PC-3 (cell line): ENCODE data around the gene FFAR4.

ENCODE experiments used
- EZH2 ChIP-seq: fragments of 300-600 bp; sonication (generic); IDR thresholded peaks from one replicate; pipeline ENCODE4 v1.6.1; 2017; ENCODE audit warnings: antibody characterized with exemption, mild to moderate bottlenecking, low read length; ENCODE audit not compliant: unreplicated experiment
- EZH2phosphoT487 ChIP-seq: fragments of 300-600 bp; sonication (generic); IDR thresholded peaks from 2 replicates; pipeline ENCODE4 v1.6.1; 2018; ENCODE audit warnings: mild to moderate bottlenecking, antibody characterized with exemption, low read length, borderline replicate concordance
- TF ChIP-seq, protein P1 (sequence below): fragments of 300-600 bp; sonication (generic); conservative IDR thresholded peaks from 2 replicates; pipeline ENCODE4 v1.5.1; 2017; ENCODE audit warnings: antibody characterized with exemption, low read depth, mild to moderate bottlenecking, low read length

DNA sequence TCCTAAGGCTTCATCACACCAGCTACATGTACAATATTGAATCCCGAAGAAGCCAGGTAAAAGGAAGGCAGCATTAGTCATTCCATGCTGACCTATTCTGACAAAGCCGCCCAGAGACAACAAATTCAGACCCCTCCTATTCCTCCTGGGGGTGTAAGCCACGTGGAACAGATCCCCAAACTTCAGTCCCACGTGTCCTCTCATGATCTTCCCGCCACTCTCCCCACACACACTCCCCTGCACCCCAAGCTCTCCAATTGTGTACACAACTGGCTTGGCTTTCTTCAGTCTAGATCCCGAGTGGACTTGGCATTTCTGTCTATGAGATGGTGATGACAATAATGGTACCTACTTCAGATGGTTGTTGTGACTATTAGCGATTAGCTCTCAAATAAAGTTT, 54.5 kb downstream of the FFAR4 start:
- TF ChIP-seq, protein P1, sequence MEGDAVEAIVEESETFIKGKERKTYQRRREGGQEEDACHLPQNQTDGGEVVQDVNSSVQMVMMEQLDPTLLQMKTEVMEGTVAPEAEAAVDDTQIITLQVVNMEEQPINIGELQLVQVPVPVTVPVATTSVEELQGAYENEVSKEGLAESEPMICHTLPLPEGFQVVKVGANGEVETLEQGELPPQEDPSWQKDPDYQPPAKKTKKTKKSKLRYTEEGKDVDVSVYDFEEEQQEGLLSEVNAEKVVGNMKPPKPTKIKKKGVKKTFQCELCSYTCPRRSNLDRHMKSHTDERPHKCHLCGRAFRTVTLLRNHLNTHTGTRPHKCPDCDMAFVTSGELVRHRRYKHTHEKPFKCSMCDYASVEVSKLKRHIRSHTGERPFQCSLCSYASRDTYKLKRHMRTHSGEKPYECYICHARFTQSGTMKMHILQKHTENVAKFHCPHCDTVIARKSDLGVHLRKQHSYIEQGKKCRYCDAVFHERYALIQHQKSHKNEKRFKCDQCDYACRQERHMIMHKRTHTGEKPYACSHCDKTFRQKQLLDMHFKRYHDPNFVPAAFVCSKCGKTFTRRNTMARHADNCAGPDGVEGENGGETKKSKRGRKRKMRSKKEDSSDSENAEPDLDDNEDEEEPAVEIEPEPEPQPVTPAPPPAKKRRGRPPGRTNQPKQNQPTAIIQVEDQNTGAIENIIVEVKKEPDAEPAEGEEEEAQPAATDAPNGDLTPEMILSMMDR: no peak
- TF ChIP-seq EZH2: no peak
- TF ChIP-seq EZH2phosphoT487: no peak
